HG03196 (cell line): ENCODE data around the gene LY6G6C.
A peak's percentile ranks its signal among the peaks of the same experiment; 100 is the strongest.

Experiments
- ATAC-seq: cut with Tn5 transposase; IDR thresholded peaks from one replicate; pipeline ENCODE4 v1.9.1; 2021; ENCODE audit not compliant: unreplicated experiment

Gene LY6G6C

DNA sequence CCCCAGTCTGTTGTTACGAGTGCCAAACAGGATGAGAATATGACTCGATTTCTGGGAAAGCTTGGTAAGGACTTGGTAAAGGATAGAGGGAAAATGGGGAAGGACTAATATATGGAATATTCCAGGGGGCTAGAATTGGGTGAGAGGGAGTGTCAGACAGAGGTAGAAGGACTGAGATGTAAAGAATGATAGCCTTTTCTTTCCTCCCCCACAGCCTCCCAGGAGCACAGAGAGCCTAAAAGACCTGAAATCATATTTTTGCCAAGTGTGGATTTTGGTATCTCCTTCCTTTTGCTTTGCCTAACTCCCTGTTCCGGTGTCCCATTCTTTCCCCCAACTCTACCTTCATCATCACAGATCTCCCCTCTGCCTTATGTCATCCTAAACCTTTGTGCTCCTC lies 21.3 kb upstream of the LY6G6C start:
- no peak for ATAC-seq

DNA sequence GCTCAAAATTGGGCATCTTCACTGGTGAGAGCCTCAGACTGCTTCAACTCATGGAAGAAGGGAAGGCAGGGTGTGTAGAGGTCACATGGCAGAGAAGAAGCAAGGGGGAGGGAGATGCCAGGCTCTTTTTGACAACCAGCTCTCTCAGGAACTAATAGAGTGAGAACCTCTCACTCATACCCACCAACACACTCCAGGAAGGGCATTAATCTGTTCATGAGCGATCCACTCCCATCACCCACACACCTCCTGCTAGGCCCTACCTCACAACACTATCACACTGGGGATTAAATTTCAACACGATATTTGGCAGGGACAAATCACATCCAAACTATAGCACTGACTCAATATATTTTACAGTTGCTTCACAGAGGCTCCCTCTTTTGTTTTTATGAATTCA lies 20.3 kb upstream of the LY6G6C start:
- ATAC-seq = no peak

GRCh38 chr6:31740397-31741223 lies 19.1 kb upstream of the LY6G6C start:
- no peak for ATAC-seq

- peak; percentile 56 for ATAC-seq
Observed at GRCh38 chr6:31739639-31740396, 18.3 kb upstream of the LY6G6C start, which contains the start of gene MSH5. TSS of gene MSH5 (plus strand) at chr6:31740005. CDS start at chr6:31740467, 462 bp downstream.

DNA sequence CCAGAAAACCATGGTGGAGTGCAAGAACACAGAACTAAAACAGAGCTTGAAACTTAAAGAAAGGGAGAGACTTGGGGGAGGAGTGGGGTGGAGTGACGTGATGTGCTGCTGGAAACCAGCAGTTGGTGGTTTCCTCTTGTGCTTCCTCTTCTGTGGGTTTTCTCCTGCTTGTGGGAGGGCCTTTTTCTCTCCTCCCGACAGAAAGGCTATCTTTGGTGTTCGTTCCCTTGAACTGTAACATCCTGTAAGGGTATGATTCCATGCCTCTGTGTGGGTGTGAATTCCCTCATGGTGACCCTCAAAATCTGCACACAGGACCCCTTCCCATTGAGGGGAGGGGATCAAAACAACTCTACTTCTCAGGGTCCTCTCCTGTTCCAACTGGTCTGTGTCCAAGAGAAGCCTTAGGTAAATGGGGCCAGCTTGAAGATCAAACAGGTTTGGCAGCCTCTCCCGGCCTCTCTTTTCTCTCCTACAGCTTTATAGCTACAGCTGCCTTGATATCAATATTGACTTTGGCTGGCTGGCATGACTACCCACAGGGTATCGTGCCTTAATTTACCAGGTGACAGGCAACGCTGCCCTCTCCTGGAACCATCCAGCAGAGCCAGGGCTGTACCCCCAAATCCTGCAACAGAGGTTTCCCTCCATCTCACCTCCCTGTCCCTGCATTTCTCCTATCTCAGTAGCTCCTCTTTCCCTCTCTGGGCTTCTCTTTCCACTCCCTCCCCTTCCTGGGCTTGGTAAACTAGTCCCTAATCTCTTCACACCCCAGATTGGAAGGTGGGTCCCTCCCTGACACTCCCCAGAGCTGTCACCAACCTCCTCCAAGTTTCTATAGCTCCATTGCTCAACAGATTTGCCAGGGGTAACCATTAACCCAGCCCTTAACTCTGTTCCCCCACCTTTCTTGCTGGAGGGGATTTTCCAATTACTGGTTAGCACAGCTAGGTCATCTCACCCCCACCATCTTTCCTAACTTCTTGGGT lies 16.7 kb upstream of the LY6G6C start:
- no peak for ATAC-seq

GRCh38 chr6:31737315-31737990 lies 15.9 kb upstream of the LY6G6C start:
- ATAC-seq = no peak

DNA sequence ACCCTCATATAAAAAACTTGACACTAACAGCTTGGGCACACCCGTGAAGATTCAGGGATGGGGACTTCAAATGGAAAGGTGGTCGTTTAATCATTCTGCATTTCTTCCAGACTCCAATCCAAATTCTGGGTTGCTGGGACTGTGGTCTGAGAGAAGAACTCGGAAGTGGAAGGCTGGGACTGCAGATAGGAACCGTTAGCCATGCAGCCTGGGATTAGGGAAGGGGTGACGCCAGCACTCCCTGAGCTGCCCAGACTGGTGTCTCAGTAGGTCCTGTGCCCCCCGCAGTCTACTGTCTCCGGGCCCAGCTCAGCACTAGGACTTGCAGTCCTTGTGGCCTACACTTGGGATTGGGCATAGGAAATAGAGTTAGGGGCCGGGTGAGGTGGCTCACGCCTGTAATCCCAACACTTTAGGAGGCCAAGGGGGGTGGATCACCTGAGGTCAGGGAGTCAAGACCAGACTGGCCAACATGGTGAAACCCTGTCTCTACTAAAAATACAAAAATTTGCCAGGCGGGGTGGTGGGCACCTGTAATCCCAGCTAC lies 15.3 kb upstream of the LY6G6C start:
- ATAC-seq = no peak

DNA sequence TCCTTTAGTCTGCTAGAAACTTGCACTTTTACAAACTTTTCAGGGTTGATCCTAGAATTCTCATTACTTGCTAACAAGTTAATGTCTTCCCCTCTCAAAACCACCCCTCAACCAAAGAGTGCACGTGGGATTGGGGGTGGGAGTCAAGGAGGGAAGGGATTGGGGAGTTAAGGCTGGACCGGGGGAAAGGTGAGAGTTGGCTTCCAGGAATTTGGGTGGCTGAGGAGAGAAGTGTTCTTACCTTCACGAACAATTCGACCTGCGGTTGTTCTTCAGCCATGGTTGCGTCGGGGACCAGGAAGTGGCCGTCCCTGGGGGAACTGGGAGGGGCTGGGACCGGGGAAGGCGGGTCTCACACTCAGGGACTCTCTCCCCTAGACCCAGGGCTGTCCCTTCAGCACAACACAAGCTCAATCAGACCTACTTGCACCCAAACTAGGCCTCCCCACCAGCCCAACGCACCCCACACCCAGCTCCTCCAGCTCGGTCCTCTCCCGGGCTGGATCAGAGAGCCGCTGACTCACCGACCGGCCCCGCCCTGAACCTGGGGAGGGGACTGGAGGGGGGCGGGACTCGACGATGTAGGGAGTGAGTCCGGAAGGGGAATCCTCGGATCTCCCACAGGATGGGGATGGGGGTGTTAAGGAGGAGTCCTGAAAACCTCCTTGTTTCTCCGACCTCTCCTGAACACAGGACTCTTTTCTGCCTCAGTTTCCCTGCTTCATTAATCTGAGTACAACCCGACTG lies 14.6 kb upstream of the LY6G6C start, which contains the start of gene CLIC1:
TSS of gene CLIC1 (minus strand) at position 510 of the 747 bp plus-strand sequence. CDS start at position 280, 230 bp downstream.
- ATAC-seq = peak; percentile 23

DNA sequence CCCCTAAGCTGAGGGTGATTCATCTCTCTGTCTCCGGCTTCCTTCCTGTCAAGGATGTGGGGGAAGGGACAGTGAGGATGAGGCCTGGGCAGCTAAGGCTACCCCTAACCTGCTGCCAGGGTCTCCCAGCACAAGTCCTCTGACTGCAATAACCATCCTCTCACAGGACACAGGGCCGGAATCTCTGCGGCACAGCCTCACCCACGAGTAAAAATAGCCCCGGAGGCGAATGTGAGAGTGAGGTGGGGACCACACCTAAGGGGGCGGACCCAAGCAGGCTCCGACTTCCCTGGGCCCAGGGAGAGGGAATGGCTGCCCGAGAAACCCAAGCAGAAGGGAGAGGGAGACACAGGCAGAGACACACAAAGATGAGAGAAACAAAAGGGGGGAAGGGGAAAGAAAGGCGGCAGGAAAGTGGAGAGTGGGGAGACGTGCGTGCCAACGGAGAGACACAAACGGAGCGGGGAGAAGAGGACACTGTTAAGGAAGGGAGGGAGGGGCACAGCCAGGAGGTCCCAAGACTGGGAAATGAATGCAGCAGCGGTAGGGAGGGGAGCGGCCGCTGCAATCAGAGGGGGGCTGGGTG lies 13.4 kb upstream of the LY6G6C start:
- peak; percentile 33 for ATAC-seq

- ATAC-seq = no peak
Observed at GRCh38 chr6:31734247-31734820, 12.8 kb upstream of the LY6G6C start.

DNA sequence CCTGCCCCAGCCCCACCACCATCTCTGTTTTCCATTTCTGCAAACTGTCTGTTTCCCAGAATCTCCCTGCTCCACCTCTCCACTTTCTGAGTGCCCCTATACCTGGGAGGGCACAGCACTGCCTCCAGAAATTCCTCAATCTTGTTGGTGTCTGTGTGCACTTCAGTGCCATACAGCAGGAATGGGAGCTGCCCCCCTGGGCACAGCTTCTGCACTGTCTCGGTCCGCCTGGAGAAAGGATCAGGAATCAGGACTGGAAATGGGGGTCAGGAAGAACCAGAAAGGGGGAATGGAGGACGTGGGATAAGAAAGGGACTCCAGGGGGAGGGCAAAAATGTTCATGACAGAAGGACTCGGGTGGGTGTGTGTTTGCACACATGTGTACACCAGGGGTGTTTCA lies 12.2 kb upstream of the LY6G6C start:
- ATAC-seq = no peak

GRCh38 chr6:31732029-31732428 lies 10.5 kb upstream of the LY6G6C start:
- ATAC-seq = no peak

GRCh38 chr6:31730631-31731086 lies 9.1 kb upstream of the LY6G6C start:
- ATAC-seq = no peak

DNA sequence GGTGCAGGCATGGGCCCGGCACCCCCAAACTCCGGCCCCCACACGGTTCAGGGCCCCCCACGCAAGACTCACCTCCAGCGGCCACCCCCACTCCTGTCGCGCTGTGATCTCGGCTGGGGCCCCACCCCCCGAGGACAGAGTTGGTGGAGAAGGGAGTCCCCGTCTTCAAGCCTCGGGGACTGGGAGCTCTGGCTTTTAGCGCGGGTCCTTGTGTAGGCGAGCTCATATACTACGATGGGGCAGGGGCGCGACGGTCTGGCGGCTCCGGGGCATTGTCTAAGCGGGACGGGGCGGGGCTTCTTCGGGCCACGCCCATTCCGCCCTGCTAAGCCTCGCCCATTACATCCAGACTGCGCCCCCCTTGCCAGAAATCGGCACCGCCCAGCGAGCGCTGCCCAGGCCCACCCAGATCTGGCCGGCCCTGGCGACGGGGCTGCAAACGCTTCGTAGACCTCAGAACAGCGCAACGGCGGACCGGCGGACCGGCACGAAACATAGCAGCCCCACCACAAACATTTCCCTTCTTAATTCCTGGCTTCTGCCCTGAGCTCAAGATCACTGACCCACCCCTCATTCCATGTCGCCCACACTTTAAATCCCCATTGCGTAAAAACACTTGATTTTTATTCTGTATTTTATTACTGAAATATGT lies 8.6 kb upstream of the LY6G6C start:
- ATAC-seq = no peak

DNA sequence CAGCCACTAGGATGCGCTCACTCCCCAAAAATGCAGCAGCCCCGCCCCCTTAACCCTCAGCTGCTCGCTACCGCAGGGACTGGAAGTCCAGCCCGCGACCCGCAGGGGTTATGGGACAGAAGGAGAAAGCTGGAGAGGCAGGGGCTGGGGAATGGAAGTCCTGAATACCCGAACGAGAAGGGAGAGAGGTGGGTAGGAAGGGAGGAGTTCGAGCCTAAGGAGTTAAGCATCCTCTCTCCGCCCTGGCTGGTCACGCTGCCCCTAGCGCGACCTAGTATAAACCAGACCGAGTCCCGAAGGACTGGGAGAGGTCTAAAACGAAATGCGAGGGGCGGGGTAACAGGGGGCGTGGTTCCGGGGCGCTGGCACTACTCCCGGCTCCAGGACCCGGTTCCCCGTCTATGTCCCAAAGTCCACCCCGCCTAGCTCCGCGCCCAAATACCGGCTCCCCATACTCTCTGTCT lies 8.0 kb upstream of the LY6G6C start:
- ATAC-seq = no peak

DNA sequence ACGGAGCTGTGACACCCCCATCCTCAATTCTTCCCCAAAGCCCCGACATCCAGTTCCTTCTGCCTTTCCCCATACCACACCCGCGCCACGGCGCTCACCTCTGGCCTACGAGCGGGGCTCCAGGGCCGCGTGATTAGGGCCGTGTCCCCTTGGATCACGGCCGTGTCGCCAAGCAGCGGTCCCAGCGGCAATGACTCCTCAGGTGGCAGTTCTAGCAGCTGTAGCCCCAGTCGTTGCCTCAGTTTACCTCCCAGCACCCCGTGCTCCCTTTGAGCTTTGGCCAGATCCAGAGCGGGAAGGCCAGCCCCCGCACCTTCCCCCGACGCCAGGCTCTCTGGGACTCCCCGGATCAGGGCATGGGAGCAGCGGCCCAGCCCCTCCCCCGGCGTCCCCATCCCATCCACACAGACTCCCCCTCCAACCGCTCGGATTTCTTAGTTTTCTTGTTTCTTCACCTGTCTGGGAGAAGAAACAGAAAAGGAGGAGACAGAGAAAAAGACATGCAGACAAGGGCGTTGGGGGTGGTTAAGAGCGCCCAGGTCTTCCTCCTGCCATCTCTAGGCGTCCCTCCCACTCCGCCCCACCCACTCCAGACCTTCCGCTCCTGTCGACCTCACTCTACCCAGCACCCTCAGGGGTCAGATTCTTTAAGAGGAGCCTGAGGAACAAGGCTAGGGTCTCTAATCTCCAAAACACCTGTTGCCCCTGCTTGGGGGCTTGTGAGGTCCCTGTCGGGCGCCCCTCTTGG lies 7.4 kb upstream of the LY6G6C start, which contains the start of gene DDAH2:
TSS of gene DDAH2 (minus strand) at position 533 of the 748 bp plus-strand sequence. CDS start at position 395, 138 bp downstream.
- no peak for ATAC-seq
